Naive B cell (primary cell): Measurements from ENCODE around the gene UBALD2. TPM values are rescaled to one million over a fixed set of nuclear protein-coding genes. Genes with fewer than 3 reads are reported as not detected.
"Not testable (repeated sequence)": the region's sequence is repeated elsewhere in the genome, so short reads cannot be mapped to it uniquely, and the experiment has no call there.

Experiments used
- ATAC-seq, 2 donors: fragments of 150-1000 bp; cut with Tn5 transposase; 2 replicates each; pipeline ENCODE4 v1.10.0; 2021; ENCODE audit warnings: low read depth in 2 of 2, mild to moderate bottlenecking in 2 of 2, moderate library complexity in 2 of 2
- DNase-seq: peaks from one replicate; pipeline ENCODE4 v3.0.0; 2022
- H3K27ac Mint-ChIP-seq, 6 donors: one replicate each; pipeline ENCODE4 v1.8.0; 2020 to 2022; ENCODE audit warnings: mild to moderate bottlenecking in 6 of 6, mixed read lengths in 6 of 6, moderate library complexity in 5 of 6, inconsistent platforms in 2 of 6
- H3K27me3 Mint-ChIP-seq, 3 donors: one replicate each; pipeline ENCODE4 v1.8.0; 2021 to 2022; ENCODE audit warnings: mixed read lengths in 3 of 3, mild to moderate bottlenecking in 1 of 3
- H3K36me3 Mint-ChIP-seq, 2 donors: one replicate each; pipeline ENCODE4 v1.8.0; 2020 to 2022; ENCODE audit warnings: mixed read lengths in 2 of 2, inconsistent platforms in 1 of 2, mild to moderate bottlenecking in 1 of 2
- H3K4me1 Mint-ChIP-seq, 3 donors: one replicate each; pipeline ENCODE4 v1.8.0; 2020 to 2022; ENCODE audit warnings: mixed read lengths in 3 of 3, inconsistent platforms in 1 of 3, mild to moderate bottlenecking in 1 of 3, moderate library complexity in 1 of 3
- H3K4me3 Mint-ChIP-seq, 8 donors: one replicate each; pipeline ENCODE4 v1.8.0; 2020 to 2022; ENCODE audit warnings: mild to moderate bottlenecking in 8 of 8, mixed read lengths in 8 of 8, moderate library complexity in 8 of 8, inconsistent platforms in 2 of 8
- H3K9me3 Mint-ChIP-seq, 7 donors: one replicate each; pipeline ENCODE4 v1.8.0; 2020 to 2022; ENCODE audit warnings: mixed read lengths in 7 of 7, mild to moderate bottlenecking in 5 of 7, inconsistent platforms in 2 of 7, moderate library complexity in 1 of 7
- polyA plus RNA-seq, 6 donors: library from polyadenylated mRNA; unstranded; fragments of 300-500 nt; fragmentation: Illumina TruSeq; gene quantifications; one replicate each; pipeline ENCODE4 v1.2.3, GENCODE V29; 2021; ENCODE audit warnings: low read depth in 6 of 6

UBALD2 gene
- polyA plus RNA-seq, 6 donors from 2014 or later: 2.5 to 6.2 (median 4.6) TPM

DNA sequence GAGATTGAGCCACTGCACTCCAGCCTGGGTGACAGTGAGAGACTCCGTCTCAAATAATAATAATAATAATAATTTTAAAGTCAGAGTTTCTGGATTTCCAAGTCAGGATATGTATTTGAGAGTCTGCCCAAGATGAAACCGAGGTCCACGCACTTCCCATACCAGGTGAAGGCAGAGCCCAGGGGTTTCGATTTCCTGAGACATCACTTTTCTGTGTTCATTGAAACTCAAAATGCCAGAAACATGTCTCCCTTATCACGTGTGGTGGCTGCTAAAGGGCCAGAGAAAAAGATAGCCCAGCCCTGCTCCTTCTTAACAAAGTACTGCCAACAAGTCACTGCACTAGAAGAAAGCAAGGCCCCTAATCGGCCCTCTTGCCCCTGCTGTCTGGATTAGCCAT, 15.0 kb upstream of the UBALD2 start:
- Mint-ChIP-seq H3K9me3 (peaks cover 0 to 3% (median 0%) of the 10 kb centered on the region in 7 donors), H3K36me3 (no peaks in the 10 kb centered on the region), H3K4me1 (peaks cover 21 to 38% (median 29%) of the 10 kb centered on the region in 3 donors), H3K4me3 (no peak overlapping the region), H3K27ac (peak overlapping the region in 2 of 6 donors; percentile 69 to 70), H3K27me3 (peaks cover 0 to 3% (median 1%) of the 10 kb centered on the region in 3 donors)
- ATAC-seq (no peak), DNase-seq (no peak)

DNA sequence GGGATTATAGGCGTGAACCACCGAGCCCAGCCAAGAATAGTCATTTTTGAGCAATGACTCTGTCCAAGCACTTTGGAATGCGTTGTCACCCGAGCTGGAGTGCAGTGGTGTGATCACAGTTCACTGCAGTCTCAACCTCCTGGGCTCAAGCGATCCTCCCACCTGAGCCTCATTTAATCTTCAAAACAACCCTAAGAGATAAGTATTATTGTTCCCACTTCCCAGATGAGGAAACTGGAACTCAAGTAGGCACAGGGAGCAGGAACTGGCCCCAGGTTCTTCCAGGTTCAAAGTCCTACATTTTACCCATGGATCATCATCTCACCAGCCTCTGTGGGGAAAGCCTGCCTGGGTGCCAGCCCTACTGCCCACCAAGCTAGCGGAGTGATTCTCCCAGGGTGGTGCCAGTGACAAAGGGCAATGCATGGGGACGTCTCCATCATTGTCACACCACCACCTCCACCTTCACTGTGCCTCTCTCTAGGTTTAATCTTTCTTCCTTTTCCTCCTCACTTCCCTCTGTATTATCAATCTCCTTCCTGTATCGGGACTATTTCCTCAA, 13.6 kb upstream of the UBALD2 start:
- no peak for DNase-seq
- Mint-ChIP-seq H3K27me3 (peaks cover 0 to under 1% (median 0%) of the 10 kb centered on the region in 3 donors), H3K4me3 (peak overlapping the region in 7 of 8 donors; percentile 73 to 91 (median 87)), H3K36me3 (no peaks in the 10 kb centered on the region), H3K9me3 (peaks cover 0 to 3% (median 0%) of the 10 kb centered on the region in 7 donors), H3K27ac (peak overlapping the region in 5 of 6 donors; percentile 74 to 95 (median 91)), H3K4me1 (peaks cover 18 to 41% (median 21%) of the 10 kb centered on the region in 3 donors)
- ATAC-seq: peak in 1 of 2 donors; percentile 5

DNA sequence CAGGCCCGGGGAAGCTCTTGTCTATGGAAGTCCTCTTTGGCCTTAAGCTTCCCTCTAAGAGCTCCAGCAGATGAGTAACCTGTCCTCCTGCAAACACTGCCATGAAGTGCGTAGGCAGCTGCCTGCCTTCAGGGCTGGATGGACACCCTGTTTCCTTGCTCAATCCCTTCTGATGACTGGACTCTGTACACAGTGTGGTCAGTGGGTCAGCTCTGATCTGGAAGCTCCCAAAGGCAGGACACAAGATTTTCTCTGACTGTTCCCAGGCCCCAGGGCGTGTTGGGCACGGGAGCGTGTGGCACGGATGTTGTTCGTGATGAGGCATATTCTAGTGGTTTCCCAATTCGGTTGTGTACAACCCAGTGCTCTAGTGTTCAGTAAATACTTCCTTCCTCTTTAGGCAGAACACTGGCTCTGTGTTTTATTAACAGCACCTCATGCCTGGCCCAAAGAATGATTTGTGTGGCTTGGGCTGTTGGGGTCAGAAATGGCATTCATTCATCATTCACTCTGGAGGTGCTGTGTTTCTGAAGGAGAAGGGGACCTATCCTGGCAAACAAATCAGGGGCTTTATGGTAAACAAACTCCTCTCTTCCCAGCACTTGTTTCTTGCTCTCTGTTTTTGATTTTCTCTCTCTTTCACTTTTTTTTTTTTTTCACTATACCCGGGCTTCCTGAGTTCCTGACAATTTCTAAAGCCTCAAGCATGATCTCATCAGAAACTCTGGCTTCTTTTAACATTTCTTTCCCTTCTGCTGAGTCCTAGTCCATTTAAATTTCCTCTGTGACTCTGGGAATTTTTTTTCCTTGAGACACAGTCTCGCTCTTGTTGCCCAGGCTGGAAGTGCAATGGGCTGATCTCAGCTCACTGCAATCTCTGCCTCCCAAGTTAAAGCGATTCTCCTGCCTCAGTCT, 12.9 kb upstream of the UBALD2 start:
- H3K4me1 Mint-ChIP-seq: peaks cover 20 to 40% (median 20%) of the 10 kb centered on the region in 3 donors
- ATAC-seq (peak; percentile 99), DNase-seq (peak; percentile 56)
- peak overlapping the region; percentile 3 to 91 (median 86) for H3K4me3 Mint-ChIP-seq
- H3K9me3 Mint-ChIP-seq: peaks cover 0 to 3% (median 0%) of the 10 kb centered on the region in 7 donors
- H3K27ac Mint-ChIP-seq: peak overlapping the region; percentile 74 to 95 (median 91)
- H3K27me3 Mint-ChIP-seq: no peaks in the 10 kb centered on the region
- no peaks in the 10 kb centered on the region for H3K36me3 Mint-ChIP-seq

DNA sequence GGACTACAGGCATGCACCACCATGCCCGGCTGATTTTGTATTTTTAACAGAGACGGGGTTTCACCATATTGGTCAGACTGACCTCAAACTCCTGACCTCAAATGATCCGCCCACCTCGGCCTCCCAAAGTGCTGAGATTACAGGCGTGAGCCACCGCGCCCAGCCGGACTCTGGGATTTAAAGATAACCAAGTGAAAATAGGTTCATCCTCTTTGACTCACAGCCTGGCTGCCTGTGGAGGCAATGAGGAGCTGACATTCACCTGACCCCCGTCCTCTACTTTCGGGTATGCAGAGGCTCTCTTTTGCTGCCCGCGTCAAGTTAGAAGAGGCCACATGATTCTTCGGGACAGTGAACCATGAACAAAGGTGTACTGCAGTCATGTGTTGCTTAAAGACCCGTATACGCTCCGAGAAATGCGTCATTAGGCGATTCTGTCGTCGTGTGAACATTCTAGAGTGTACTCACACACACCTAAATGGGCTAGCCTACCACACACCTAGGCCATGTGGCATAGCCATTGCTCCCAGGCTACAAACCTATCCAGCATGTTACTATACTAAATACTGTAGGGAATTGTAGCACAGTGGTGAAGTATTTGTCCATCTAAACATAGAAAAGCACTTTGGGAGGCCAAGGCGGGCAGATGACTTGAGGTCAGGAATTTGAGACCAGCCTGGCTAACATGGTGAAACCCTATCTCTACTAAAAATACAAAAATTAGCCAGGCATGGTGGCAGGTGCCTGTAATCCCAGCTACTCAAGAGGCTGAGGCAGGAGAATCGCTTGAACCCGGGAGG, 12.0 kb upstream of the UBALD2 start:
- Mint-ChIP-seq H3K27ac (peak overlapping the region in 1 of 6 donors; percentile 91), H3K4me3 (peak overlapping the region in 7 of 8 donors; percentile 35 to 91 (median 87)), H3K4me1 (peaks cover 20 to 40% (median 20%) of the 10 kb centered on the region in 3 donors)
- H3K27me3 Mint-ChIP-seq, H3K9me3 Mint-ChIP-seq, H3K36me3 Mint-ChIP-seq, ATAC-seq, DNase-seq: not testable (repeated sequence)

- DNase-seq: no peak
- H3K4me3 Mint-ChIP-seq: no peak overlapping the region
- peak overlapping the region in 1 of 6 donors; percentile 75 for H3K27ac Mint-ChIP-seq
- no peaks in the 10 kb centered on the region for H3K36me3 Mint-ChIP-seq
- no peaks in the 10 kb centered on the region for H3K27me3 Mint-ChIP-seq
- ATAC-seq: no peak
- H3K4me1 Mint-ChIP-seq: peaks cover 20 to 40% (median 20%) of the 10 kb centered on the region in 3 donors
- peaks cover 0 to 3% (median 0%) of the 10 kb centered on the region in 7 donors for H3K9me3 Mint-ChIP-seq
Measured at GRCh38 chr17:76253841-76254240, 11.3 kb upstream of the UBALD2 start.

GRCh38 chr17:76254275-76254674, 10.9 kb upstream of the UBALD2 start:
- H3K4me3 Mint-ChIP-seq: no peak overlapping the region

GRCh38 chr17:76255801-76256429, 9.2 kb upstream of the UBALD2 start:
- DNase-seq (no peak), ATAC-seq (no peak)
- peak overlapping the region in 1 of 6 donors; percentile 69 for H3K27ac Mint-ChIP-seq
- peaks cover 0 to 3% (median 0%) of the 10 kb centered on the region in 7 donors for H3K9me3 Mint-ChIP-seq
- H3K27me3 Mint-ChIP-seq: no peaks in the 10 kb centered on the region
- H3K4me1 Mint-ChIP-seq: peaks cover 29 to 56% (median 36%) of the 10 kb centered on the region in 3 donors
- H3K4me3 Mint-ChIP-seq: no peak overlapping the region
- H3K36me3 Mint-ChIP-seq: no peaks in the 10 kb centered on the region

More at GRCh38 chr17:76254275-76254674, 10.9 kb upstream of the UBALD2 start:
- H3K4me1 Mint-ChIP-seq: peaks cover 20 to 40% (median 20%) of the 10 kb centered on the region in 3 donors
- no peak for ATAC-seq
- no peaks in the 10 kb centered on the region for H3K27me3 Mint-ChIP-seq
- H3K9me3 Mint-ChIP-seq: peaks cover 0 to 3% (median 0%) of the 10 kb centered on the region in 7 donors
- no peak for DNase-seq
- peak overlapping the region in 1 of 6 donors; percentile 75 for H3K27ac Mint-ChIP-seq
- no peaks in the 10 kb centered on the region for H3K36me3 Mint-ChIP-seq

- H3K27ac Mint-ChIP-seq, H3K36me3 Mint-ChIP-seq, DNase-seq, H3K27me3 Mint-ChIP-seq, H3K9me3 Mint-ChIP-seq, ATAC-seq, H3K4me3 Mint-ChIP-seq: not testable (repeated sequence)
- H3K4me1 Mint-ChIP-seq: peaks cover 30 to 56% (median 36%) of the 10 kb centered on the region in 3 donors
Measured at GRCh38 chr17:76256430-76257050, 8.6 kb upstream of the UBALD2 start.

DNA sequence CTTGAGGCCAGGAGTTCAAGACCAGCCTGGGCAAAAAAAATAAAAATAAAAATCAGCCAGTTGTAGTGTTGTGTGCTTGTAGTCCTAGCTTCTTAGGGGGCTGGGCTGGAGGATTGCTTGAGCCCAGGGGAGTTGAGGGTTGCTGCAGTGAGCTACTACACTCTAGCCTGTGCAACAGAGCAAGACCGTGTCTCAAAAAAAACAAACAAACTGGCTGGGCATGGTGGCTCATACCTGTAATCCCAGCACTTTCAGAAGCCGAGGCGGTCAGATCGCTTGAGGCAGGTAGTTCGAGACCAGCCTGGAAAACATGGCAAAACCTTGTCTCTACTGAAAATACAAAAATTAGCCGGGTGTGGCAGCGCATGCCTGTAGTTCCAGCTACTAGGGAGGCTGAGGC, 4.9 kb upstream of the UBALD2 start:
- H3K36me3 Mint-ChIP-seq: no peaks in the 10 kb centered on the region
- peak overlapping the region in 4 of 8 donors; percentile 16 to 37 (median 24) for H3K4me3 Mint-ChIP-seq
- DNase-seq (no peak), ATAC-seq (no peak)
- H3K27me3 Mint-ChIP-seq: no peaks in the 10 kb centered on the region
- H3K4me1 Mint-ChIP-seq: peaks cover 37 to 66% (median 44%) of the 10 kb centered on the region in 3 donors
- H3K9me3 Mint-ChIP-seq: no peaks in the 10 kb centered on the region
- peak overlapping the region in 4 of 6 donors; percentile 5 to 72 (median 37) for H3K27ac Mint-ChIP-seq

- H3K27me3 Mint-ChIP-seq: no peaks in the 10 kb centered on the region
- no peaks in the 10 kb centered on the region for H3K9me3 Mint-ChIP-seq
- H3K4me1 Mint-ChIP-seq: peaks cover 37 to 61% (median 44%) of the 10 kb centered on the region in 3 donors
- H3K27ac Mint-ChIP-seq: peak overlapping the region in 3 of 6 donors; percentile 2 to 9 (median 5)
- no peak for DNase-seq
- no peaks in the 10 kb centered on the region for H3K36me3 Mint-ChIP-seq
- peak overlapping the region in 4 of 8 donors; percentile 12 to 49 (median 22) for H3K4me3 Mint-ChIP-seq
- no peak for ATAC-seq
Measured at GRCh38 chr17:76260669-76261068, 4.5 kb upstream of the UBALD2 start.

DNA sequence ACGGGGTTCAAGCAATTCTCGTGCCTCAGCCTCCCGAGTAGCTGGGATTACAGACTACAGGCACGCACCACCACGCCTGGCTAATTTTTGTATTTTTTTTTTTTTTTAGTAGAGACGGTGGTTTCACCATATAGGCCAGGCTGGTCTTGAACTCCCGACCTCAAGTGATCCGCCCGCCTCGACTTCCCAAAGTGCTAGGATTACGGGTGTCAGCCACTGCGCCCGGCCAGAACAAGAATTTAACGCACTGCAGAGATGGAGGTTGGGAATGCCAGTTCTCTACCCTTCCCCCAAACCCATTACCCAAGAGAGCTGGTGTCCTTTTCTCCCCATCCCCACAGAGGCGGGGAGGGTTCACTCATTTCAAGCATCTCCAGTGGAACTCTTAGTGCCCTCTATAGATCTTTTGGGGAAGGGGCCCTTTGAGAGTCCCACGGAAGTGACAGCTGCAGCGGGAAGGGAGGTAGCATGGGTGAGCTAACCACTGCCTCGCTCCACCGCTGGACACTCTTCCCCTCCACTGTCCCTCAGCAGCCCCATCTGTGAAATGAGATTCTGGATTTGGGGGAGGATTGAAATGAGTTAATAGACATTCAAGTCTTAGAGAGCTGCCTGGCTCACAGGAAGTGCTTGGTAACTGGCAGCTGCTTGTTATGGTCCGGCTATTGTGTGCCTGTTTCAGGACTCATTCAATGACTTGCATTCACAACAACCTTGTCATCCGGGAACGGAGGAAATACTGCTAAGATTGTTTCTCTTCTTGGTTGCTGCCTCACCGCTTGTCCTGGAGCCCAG, 3.5 kb upstream of the UBALD2 start:
- Mint-ChIP-seq H3K9me3 (no peaks in the 10 kb centered on the region), H3K27me3 (no peaks in the 10 kb centered on the region), H3K4me1 (peaks cover 35 to 57% (median 47%) of the 10 kb centered on the region in 3 donors), H3K36me3 (no peaks in the 10 kb centered on the region), H3K4me3 (peak overlapping the region in 7 of 8 donors; percentile 15 to 80 (median 74)), H3K27ac (peak overlapping the region in 5 of 6 donors; percentile 53 to 89 (median 67))
- peak; percentile 27 for DNase-seq
- no peak for ATAC-seq
